ENCODE measurements around the gene WDFY2.
"Not testable (repeated sequence)": the region's sequence is repeated elsewhere in the genome, so short reads cannot be mapped to it uniquely, and the experiment has no call there.

Gene WDFY2

GRCh38 chr13:51579676-51580075 is 4.6 kb upstream of the WDFY2 start:
- in situ Hi-C loops (cut with HindIII; ENCODE audit: low pct_unique_long_range_greater_than_20kb, low sequenced_read_pairs), result no loop called here
- no peak for DNase-seq (ENCODE audit: low read depth in 1 of 2, low spot score in 1 of 2)

GRCh38 chr13:51581148-51581820 is 3.0 kb upstream of the WDFY2 start:
- in situ Hi-C loops (cut with HindIII; ENCODE audit: low pct_unique_long_range_greater_than_20kb, low sequenced_read_pairs), result no loop called here
- TF ChIP-seq JUND (IDR thresholded peaks at IDR 0.05; ENCODE audit: low read depth), result no peak
- no peak for DNase-seq (ENCODE audit: low read depth in 1 of 2, low spot score in 1 of 2)

More at GRCh38 chr13:51579676-51580075, 4.6 kb upstream of the WDFY2 start:
- TF ChIP-seq JUND (IDR thresholded peaks at IDR 0.05; ENCODE audit: low read depth), result no peak

- in situ Hi-C loops (cut with HindIII; ENCODE audit: low pct_unique_long_range_greater_than_20kb, low sequenced_read_pairs), result no loop called here
- no peak for TF ChIP-seq JUND (IDR thresholded peaks at IDR 0.05; ENCODE audit: low read depth)
- DNase-seq (ENCODE audit: low read depth in 1 of 2, low spot score in 1 of 2), result no peak
Observed at GRCh38 chr13:51583469-51583874, 790 bp upstream of the WDFY2 start.

GRCh38 chr13:51584731-51585672 is 740 bp downstream of the WDFY2 start:
- peak in 1 of 2 experiments; percentile 76 for DNase-seq (ENCODE audit: low read depth in 1 of 2, low spot score in 1 of 2)
- in situ Hi-C loops (cut with HindIII; ENCODE audit: low pct_unique_long_range_greater_than_20kb, low sequenced_read_pairs), result no loop called here
- TF ChIP-seq JUND (IDR thresholded peaks at IDR 0.05; ENCODE audit: low read depth), result no peak

GRCh38 chr13:51585696-51586095 is 1.4 kb downstream of the WDFY2 start:
- no peak for TF ChIP-seq JUND (IDR thresholded peaks at IDR 0.05; ENCODE audit: low read depth)
- in situ Hi-C loops (cut with HindIII; ENCODE audit: low pct_unique_long_range_greater_than_20kb, low sequenced_read_pairs), result no loop called here
- DNase-seq (ENCODE audit: low read depth in 1 of 2, low spot score in 1 of 2), result no peak

- TF ChIP-seq JUND (IDR thresholded peaks at IDR 0.05; ENCODE audit: low read depth), result no peak
- DNase-seq (ENCODE audit: low read depth in 1 of 2, low spot score in 1 of 2), result no peak
Observed at GRCh38 chr13:51587372-51587771, 3.1 kb downstream of the WDFY2 start.

GRCh38 chr13:51588406-51588949 is 4.2 kb downstream of the WDFY2 start:
- in situ Hi-C loops (cut with HindIII; ENCODE audit: low pct_unique_long_range_greater_than_20kb, low sequenced_read_pairs), result no loop called here
- DNase-seq (ENCODE audit: low read depth in 1 of 2, low spot score in 1 of 2), result no peak
- no peak for TF ChIP-seq JUND (IDR thresholded peaks at IDR 0.05; ENCODE audit: low read depth)

More at GRCh38 chr13:51587372-51587771, 3.1 kb downstream of the WDFY2 start:
- in situ Hi-C loops (cut with HindIII; ENCODE audit: low pct_unique_long_range_greater_than_20kb, low sequenced_read_pairs), result no loop called here

GRCh38 chr13:51589793-51590192 is 5.5 kb downstream of the WDFY2 start:
- DNase-seq (ENCODE audit: low read depth in 1 of 2, low spot score in 1 of 2), result no peak
- in situ Hi-C loops (cut with HindIII; ENCODE audit: low pct_unique_long_range_greater_than_20kb, low sequenced_read_pairs), result no loop called here
- TF ChIP-seq JUND (IDR thresholded peaks at IDR 0.05; ENCODE audit: low read depth), result no peak

- in situ Hi-C loops (cut with HindIII; ENCODE audit: low pct_unique_long_range_greater_than_20kb, low sequenced_read_pairs), result no loop called here
- DNase-seq (ENCODE audit: low read depth in 1 of 2, low spot score in 1 of 2), result no peak
- TF ChIP-seq JUND (IDR thresholded peaks at IDR 0.05; ENCODE audit: low read depth), result no peak
Observed at GRCh38 chr13:51590231-51590970, 6.1 kb downstream of the WDFY2 start.

- in situ Hi-C loops (cut with HindIII; ENCODE audit: low pct_unique_long_range_greater_than_20kb, low sequenced_read_pairs), result no loop called here
- peak in 1 of 2 experiments; percentile 86 for DNase-seq (ENCODE audit: low read depth in 1 of 2, low spot score in 1 of 2)
- no peak for TF ChIP-seq JUND (IDR thresholded peaks at IDR 0.05; ENCODE audit: low read depth)
Observed at GRCh38 chr13:51590971-51591627, 6.8 kb downstream of the WDFY2 start.

GRCh38 chr13:51591938-51592337 is 7.7 kb downstream of the WDFY2 start:
- in situ Hi-C loops (cut with HindIII; ENCODE audit: low pct_unique_long_range_greater_than_20kb, low sequenced_read_pairs), result not testable (repeated sequence)

GRCh38 chr13:51594432-51594831 is 10.2 kb downstream of the WDFY2 start:
- no peak for TF ChIP-seq JUND (IDR thresholded peaks at IDR 0.05; ENCODE audit: low read depth)
- DNase-seq (ENCODE audit: low read depth in 1 of 2, low spot score in 1 of 2), result no peak
- in situ Hi-C loops (cut with HindIII; ENCODE audit: low pct_unique_long_range_greater_than_20kb, low sequenced_read_pairs), result no loop called here

More at GRCh38 chr13:51591938-51592337, 7.7 kb downstream of the WDFY2 start:
- DNase-seq (ENCODE audit: low read depth in 1 of 2, low spot score in 1 of 2), result not testable (repeated sequence)

Measured in T47D (cell line).